Right lobe of liver (tissue), 6 donors: ENCODE measurements around the gene TNP2. TPM values are rescaled to one million over a fixed set of nuclear protein-coding genes. Genes with fewer than 3 reads are reported as not detected.

Experiments used
- ATAC-seq, 4 donors: fragments of 200-7000 bp; cut with Tn5 transposase; one replicate each; pipeline ENCODE4 v1.9.1; 2020; ENCODE audit warnings: mild to moderate bottlenecking in 4 of 4, moderate library complexity in 4 of 4
- DNase-seq, 3 donors: peaks; one replicate each; pipeline ENCODE4 v3.0.0-alpha.2; 2020
- H3K27ac ChIP-seq, 3 donors: fragments of 200-600 bp; one replicate each; pipeline ENCODE4 v1.8.0; 2022
- H3K27me3 ChIP-seq, 2 donors: fragments of 200-600 bp; one replicate each; pipeline ENCODE4 v1.8.0; 2022
- H3K36me3 ChIP-seq, 4 donors: fragments of 200-600 bp; sonication (generic) in 1 of 4; one replicate each; pipeline versions ENCODE4 v1.5.1 to v1.8.0; 2017 to 2022; ENCODE audit warnings: control low read depth in 1 of 4
- H3K4me1 ChIP-seq, 4 donors: fragments of 200-600 bp; sonication (generic) in 1 of 4; one replicate each; pipeline versions ENCODE4 v1.5.1 to v1.8.0; 2017 to 2022; ENCODE audit warnings: control low read depth in 1 of 4
- H3K4me3 ChIP-seq, 3 donors: fragments of 200-600 bp; one replicate each; pipeline ENCODE4 v1.8.0; 2022
- H3K9me3 ChIP-seq, 4 donors: fragments of 200-600 bp; sonication (generic) in 1 of 4; one replicate each; pipeline versions ENCODE4 v1.5.1 to v1.8.0; 2017 to 2022; ENCODE audit warnings: control low read depth in 1 of 4
- POLR2A ChIP-seq: fragments of 450-650 bp; IDR thresholded peaks from one replicate; pipeline ENCODE4 v1.6.1; 2017; ENCODE audit warnings: antibody characterized with exemption, mild to moderate bottlenecking
- WGBS: methylation state at CpG from one replicate; pipeline ENCODE4 v1.1.6; 2018; ENCODE audit warnings: low coverage, low lambda C conversion rate; ENCODE audit not compliant: insufficient coverage; ENCODE audit errors: missing lambda C conversion rate; 5-methylcytosine and 5-hydroxymethylcytosine counted together
- intact Hi-C, 2 donors: fragments of 100-400 bp; cut with DNase I; formaldehyde crosslinking; loops; one replicate each; pipeline versions ENCODE4 v1.11.2 to v1.14.1; 2022
- total RNA-seq, 6 experiments: library from RNA; depleted of rRNA in 2 of 6; stranded (reverse); fragments of >200 nt in 2 of 6; fragmentation: NEBNext Ultra II Directional in 3 of 6; extraction: Animal tissue kit (Norgen Biotek cat#: 25700) in 3 of 6; gene quantifications; one replicate each; pipeline versions ENCODE4 v1.1.0 to v1.2.4, GENCODE V29; 2016 to 2023
- TF ChIP-seq, protein P1 (sequence below), 4 donors: fragments of 200-600 bp in 3 of 4; fragments of 450-650 bp in 1 of 4; IDR thresholded peaks; one replicate each; pipeline versions ENCODE4 v1.5.1 to v1.8.0; 2016 to 2022; ENCODE audit warnings: antibody characterized with exemption in 4 of 4, mild to moderate bottlenecking in 2 of 4
- donor health status: DM: no; HTN: yes; CAD: no.
- donor health status: DM: no; HTN: no; CAD: no.
- donor health status: DM: no; HTN: no; CAD: no.
- donor health status: DM: no; HTN: yes; CAD: no.
- donor health status: DM: no; HTN: yes; CAD: no.

The TNP2 gene
- total RNA-seq, 6 experiments from 2014 or later: not detected

DNA sequence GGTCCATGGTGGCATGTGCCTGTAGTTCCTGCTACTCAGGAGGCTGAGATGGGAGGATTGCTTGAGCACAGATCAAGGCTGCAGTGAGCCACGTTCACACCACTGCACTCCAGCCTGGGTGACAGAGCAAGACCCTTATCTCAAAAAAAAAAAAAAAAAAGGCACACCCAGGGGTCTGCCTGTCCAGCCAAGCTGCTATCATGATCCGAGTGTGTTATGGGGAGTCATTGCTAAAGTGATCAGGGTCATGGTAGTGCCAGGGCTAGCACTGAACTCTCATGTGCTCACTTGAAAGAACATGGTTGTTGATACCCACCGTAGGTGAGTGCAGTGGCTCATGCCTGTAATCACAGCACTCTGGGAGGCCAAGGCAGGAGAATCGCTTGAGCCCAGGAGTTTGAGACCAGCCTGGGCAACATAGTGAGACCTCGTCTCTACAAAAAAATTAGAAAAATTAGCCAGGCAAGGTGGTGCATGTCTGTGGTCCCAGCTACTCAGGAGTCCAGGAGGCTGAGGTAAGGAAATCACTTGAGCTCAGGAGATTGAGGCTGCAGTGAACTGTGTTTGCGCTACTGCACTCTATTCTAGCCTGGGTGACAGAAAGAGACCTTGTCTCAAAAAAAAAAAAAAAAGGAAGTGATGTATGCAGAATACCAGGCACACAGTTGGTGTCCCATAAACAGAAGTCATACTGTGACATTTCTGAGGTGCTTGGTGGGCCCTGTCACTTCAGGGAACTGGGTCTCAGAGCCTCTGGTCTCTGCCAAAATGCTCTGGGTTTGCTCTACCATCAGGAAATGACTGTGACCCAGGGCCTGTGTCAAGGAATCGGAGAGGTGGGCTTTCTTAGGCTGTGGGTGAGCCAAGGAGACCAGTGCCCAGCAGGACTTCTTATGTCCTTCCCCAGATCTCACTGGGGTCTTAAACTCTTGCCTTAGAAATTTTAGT, 9.8 kb upstream of the TNP2 start:
- Histone ChIP-seq H3K4me3 (no peak overlapping the region), H3K27me3 (no peaks in the 10 kb centered on the region), H3K9me3 (no peaks in the 10 kb centered on the region), H3K36me3 (no peaks in the 10 kb centered on the region), H3K4me1 (peaks cover 0 to 16% (median 3%) of the 10 kb centered on the region in 4 donors), H3K27ac (peak overlapping the region in 2 of 3 donors; percentile 33 to 82)
- TF ChIP-seq POLR2A: no peak
- TF ChIP-seq, protein P1, sequence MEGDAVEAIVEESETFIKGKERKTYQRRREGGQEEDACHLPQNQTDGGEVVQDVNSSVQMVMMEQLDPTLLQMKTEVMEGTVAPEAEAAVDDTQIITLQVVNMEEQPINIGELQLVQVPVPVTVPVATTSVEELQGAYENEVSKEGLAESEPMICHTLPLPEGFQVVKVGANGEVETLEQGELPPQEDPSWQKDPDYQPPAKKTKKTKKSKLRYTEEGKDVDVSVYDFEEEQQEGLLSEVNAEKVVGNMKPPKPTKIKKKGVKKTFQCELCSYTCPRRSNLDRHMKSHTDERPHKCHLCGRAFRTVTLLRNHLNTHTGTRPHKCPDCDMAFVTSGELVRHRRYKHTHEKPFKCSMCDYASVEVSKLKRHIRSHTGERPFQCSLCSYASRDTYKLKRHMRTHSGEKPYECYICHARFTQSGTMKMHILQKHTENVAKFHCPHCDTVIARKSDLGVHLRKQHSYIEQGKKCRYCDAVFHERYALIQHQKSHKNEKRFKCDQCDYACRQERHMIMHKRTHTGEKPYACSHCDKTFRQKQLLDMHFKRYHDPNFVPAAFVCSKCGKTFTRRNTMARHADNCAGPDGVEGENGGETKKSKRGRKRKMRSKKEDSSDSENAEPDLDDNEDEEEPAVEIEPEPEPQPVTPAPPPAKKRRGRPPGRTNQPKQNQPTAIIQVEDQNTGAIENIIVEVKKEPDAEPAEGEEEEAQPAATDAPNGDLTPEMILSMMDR (IDR thresholded peaks at IDR 0.05): no peak
- intact Hi-C loops: no loop called here
- ATAC-seq: peak; percentile 18 to 57 (median 37)
- 61% methylated on average over 4 of the region's 7 CpGs for WGBS
- DNase-seq: no peak

DNA sequence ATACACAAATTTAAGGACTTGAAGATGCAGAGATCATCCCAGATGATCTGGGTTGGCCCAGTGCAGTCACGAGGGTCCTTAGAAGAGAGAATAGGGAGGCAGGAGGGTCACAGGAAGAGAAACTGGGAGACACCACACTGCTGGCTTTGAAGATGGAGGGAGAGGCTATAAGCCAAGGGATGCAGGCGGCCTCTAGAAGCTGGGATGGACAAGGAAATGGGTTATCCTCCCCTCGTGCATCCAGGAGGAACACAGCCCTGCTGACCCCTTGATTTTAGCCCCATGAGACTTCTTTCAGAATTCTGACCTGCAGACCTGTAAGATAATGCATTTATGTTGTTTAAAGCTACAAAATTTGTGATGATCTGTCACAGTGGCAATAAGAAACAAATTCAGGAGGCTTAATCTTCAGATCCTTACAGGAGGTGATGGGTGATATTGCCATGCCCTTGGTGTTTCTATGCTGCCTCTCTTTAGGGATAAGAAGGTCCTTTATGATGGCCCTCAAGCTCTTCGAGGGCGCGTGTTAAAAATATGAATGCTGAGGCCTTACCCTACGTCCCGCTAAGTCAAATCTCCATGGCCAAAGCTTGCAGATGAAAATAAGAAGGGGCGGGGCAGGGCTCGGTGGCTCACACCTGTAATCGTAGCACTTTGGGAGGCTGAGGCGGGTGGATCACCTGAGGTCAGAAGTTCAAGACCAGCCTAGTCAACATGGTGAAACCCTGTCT, 8.6 kb upstream of the TNP2 start:
- intact Hi-C loops: no loop called here
- H3K27ac ChIP-seq: no peak overlapping the region
- no peak overlapping the region for H3K4me3 ChIP-seq
- H3K9me3 ChIP-seq: no peaks in the 10 kb centered on the region
- no peak for DNase-seq
- ATAC-seq: no peak
- WGBS: 84% methylated on average over 11 of the region's 12 CpGs
- TF ChIP-seq POLR2A: no peak
- TF ChIP-seq, protein P1 (IDR thresholded peaks at IDR 0.05): no peak
- H3K27me3 ChIP-seq: no peaks in the 10 kb centered on the region
- H3K4me1 ChIP-seq: peaks cover 0 to 16% (median 3%) of the 10 kb centered on the region in 4 donors
- no peaks in the 10 kb centered on the region for H3K36me3 ChIP-seq

DNA sequence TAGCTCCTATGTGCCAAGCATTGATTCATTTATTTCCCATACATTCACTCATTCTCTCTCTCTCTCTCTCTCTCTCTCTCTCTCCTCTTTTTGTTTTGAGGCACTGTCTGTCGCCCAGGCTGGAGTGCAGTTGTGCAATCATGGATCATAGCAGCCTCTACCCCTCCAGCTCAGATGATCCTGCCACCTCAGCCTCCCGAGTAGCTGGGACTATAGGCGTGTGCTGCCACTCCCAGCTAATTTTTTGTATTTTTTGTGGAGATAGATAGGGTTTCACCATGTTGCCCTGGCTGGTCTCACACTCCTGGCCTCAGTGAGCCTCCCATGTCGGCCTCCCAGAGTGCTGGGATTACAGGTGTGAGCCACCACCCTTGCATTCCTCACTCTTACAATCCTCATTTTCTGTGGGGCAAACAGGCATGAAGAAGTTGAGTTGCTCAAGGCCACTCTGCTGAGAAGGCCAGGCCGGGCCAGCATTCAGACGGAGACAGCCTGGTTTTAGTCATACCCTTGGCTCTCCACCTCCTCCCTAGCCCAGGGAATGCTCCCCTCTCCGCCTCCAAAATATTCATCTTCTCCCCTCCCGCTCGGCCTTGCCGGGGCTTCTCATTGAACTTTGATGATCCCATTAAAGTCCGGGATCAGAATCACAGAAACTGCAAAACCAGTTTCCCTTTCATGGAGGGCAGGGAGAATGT, 7.9 kb upstream of the TNP2 start:
- Histone ChIP-seq H3K4me3 (no peak overlapping the region), H3K27me3 (no peaks in the 10 kb centered on the region), H3K9me3 (no peaks in the 10 kb centered on the region), H3K4me1 (peaks cover 0 to 16% (median 3%) of the 10 kb centered on the region in 4 donors), H3K36me3 (no peaks in the 10 kb centered on the region), H3K27ac (no peak overlapping the region)
- ATAC-seq (no peak), DNase-seq (no peak)
- TF ChIP-seq, protein P1 (IDR thresholded peaks at IDR 0.05): no peak
- TF ChIP-seq POLR2A: no peak
- 83% methylated on average over 9 of the region's 11 CpGs for WGBS
- intact Hi-C loops: no loop called here

DNA sequence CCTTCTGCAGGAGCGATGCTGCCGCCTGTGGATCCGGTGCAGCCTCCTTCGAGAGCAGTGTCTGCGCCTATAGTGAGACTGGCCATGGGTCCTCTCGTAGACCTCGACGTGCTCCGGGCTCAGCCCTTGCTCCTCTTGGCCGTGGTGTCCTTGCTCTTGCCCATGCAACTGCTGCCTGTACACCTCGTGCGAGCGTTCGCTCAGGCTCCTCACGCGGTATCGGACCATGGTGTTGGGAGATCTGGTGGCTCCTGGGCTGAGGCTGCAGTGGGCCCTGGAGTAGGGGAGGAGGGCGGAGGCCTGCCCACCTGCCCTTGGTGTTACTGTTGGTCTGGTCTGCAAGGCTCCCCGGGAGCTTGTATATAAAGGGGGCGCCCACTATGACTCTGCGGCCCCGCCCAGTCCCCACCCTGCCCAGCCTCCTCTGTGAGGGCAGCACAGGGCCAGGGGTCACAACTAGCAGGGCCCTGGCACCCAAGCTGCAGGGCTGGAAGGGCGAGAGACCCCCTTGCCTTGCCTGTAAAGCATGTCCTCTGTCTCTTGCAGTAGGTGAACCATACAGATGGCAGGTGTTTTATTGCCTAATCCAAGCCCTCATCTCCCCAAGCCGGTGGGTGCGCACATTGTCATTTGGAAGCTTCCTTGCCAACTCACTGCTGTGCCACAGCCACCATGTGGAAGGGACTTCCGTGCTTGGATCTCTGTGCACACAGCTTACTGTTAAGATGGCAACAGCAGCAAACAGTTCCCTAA, 7.2 kb upstream of the TNP2 start, which contains the start of gene PRM2:
TSS of gene PRM2 (minus strand) at position 338 of the 753 bp plus-strand sequence. CDS start at position 228, 110 bp downstream.
- ATAC-seq (no peak), DNase-seq (no peak)
- WGBS: 63% methylated on average over 1 of the region's 26 CpGs
- H3K9me3 ChIP-seq: no peaks in the 10 kb centered on the region
- no peaks in the 10 kb centered on the region for H3K27me3 ChIP-seq
- TF ChIP-seq, protein P1 (IDR thresholded peaks at IDR 0.05): no peak
- TF ChIP-seq POLR2A: no peak
- no peak within 1 kb of the TSS for H3K27ac ChIP-seq
- H3K36me3 ChIP-seq: no peaks in the 10 kb centered on the region
- intact Hi-C loops: no loop called here
- peaks cover 0 to 16% (median 2%) of the 10 kb centered on the region in 4 donors for H3K4me1 ChIP-seq
- no peak within 1 kb of the TSS for H3K4me3 ChIP-seq
